ENCODE measurements around the gene SMIM13.

SMIM13 gene

GRCh38 chr6:11055127-11055627 is 38.5 kb upstream of the SMIM13 start:
- Histone ChIP-seq H3K27ac (no peak overlapping the region), H3K4me3 (no peak overlapping the region)
- DNase-seq (ENCODE audit: low spot score) = no peak
- TF ChIP-seq CTCF (IDR thresholded peaks at IDR 0.05) = no peak

GRCh38 chr6:11056871-11057270 is 36.8 kb upstream of the SMIM13 start:
- H3K4me3 ChIP-seq = no peak overlapping the region
- TF ChIP-seq CTCF (IDR thresholded peaks at IDR 0.05) = no peak
- H3K27ac ChIP-seq = no peak overlapping the region
- DNase-seq (ENCODE audit: low spot score) = no peak

GRCh38 chr6:11058406-11058805 is 35.2 kb upstream of the SMIM13 start:
- DNase-seq (ENCODE audit: low spot score) = no peak
- no peak for TF ChIP-seq CTCF (IDR thresholded peaks at IDR 0.05)
- Histone ChIP-seq H3K27ac (no peak overlapping the region), H3K4me3 (no peak overlapping the region)

- H3K27ac ChIP-seq = no peak overlapping the region
Observed at GRCh38 chr6:11062083-11062482, 31.6 kb upstream of the SMIM13 start.

GRCh38 chr6:11062715-11063114 is 30.9 kb upstream of the SMIM13 start:
- Histone ChIP-seq H3K4me3 (no peak overlapping the region), H3K27ac (no peak overlapping the region)
- no peak for DNase-seq (ENCODE audit: low spot score)
- TF ChIP-seq CTCF (IDR thresholded peaks at IDR 0.05) = no peak

More at GRCh38 chr6:11062083-11062482, 31.6 kb upstream of the SMIM13 start:
- no peak overlapping the region for H3K4me3 ChIP-seq
- TF ChIP-seq CTCF (IDR thresholded peaks at IDR 0.05) = no peak
- DNase-seq (ENCODE audit: low spot score) = no peak

GRCh38 chr6:11064836-11065235 is 28.8 kb upstream of the SMIM13 start:
- H3K27ac ChIP-seq = no peak overlapping the region
- TF ChIP-seq CTCF (IDR thresholded peaks at IDR 0.05) = no peak
- no peak overlapping the region for H3K4me3 ChIP-seq
- no peak for DNase-seq (ENCODE audit: low spot score)

GRCh38 chr6:11065436-11066202 is 28.0 kb upstream of the SMIM13 start:
- no peak for TF ChIP-seq CTCF (IDR thresholded peaks at IDR 0.05)
- Histone ChIP-seq H3K27ac (no peak overlapping the region), H3K4me3 (no peak overlapping the region)
- DNase-seq (ENCODE audit: low spot score) = no peak
